HepG2 (cell line): Measurements from ENCODE around the gene GABARAPL2. TPM values are rescaled to one million over a fixed set of nuclear protein-coding genes. Genes with fewer than 3 reads are reported as not detected.
A peak's percentile ranks its signal among the peaks of the same experiment; 100 is the strongest.

Experiments used
- ARNTL ChIP-seq: sonication (generic); formaldehyde crosslinking; IDR thresholded peaks from 2 replicates; pipeline ENCODE4 v1.4.0; 2020; ENCODE audit warnings: mild to moderate bottlenecking, missing genetic modification reagents
- ATF6 ChIP-seq: sonication (generic); formaldehyde crosslinking; conservative IDR thresholded peaks from 2 replicates; pipeline ENCODE4 v1.4.0; 2020; ENCODE audit warnings: missing genetic modification reagents
- DPF2 ChIP-seq: sonication (generic); formaldehyde crosslinking; IDR thresholded peaks from 2 replicates; pipeline ENCODE4 v1.4.0; 2020; ENCODE audit warnings: mild to moderate bottlenecking, low read depth, missing genetic modification reagents, borderline replicate concordance
- ELF1 ChIP-seq: sonication (generic); formaldehyde crosslinking; IDR thresholded peaks from 2 replicates; pipeline ENCODE4 v1.4.0; 2020; ENCODE audit warnings: missing genetic modification reagents
- FOSL2 ChIP-seq: sonication (generic); formaldehyde crosslinking; IDR thresholded peaks from 2 replicates; pipeline ENCODE4 v1.4.0; 2020; ENCODE audit warnings: missing genetic modification reagents
- MAX ChIP-seq: IDR thresholded peaks from 2 replicates; pipeline ENCODE4 v1.6.1; 2012; ENCODE audit warnings: inconsistent platforms
- MEF2D ChIP-seq: sonication (generic); formaldehyde crosslinking; IDR thresholded peaks from 2 replicates; pipeline ENCODE4 v1.5.1; 2020; ENCODE audit warnings: mild to moderate bottlenecking, missing genetic modification reagents
- NR3C1 ChIP-seq: sonication (generic); formaldehyde crosslinking; IDR thresholded peaks from 2 replicates; pipeline ENCODE4 v1.4.0; 2020; ENCODE audit warnings: missing genetic modification reagents
- PCBP2 ChIP-seq: fragments of 200-400 bp; formaldehyde crosslinking; optimal IDR thresholded peaks from 2 replicates; pipeline ENCODE3; 2018; ENCODE audit warnings: low read length, low read depth; ENCODE audit not compliant: poor library complexity, severe bottlenecking
- SP140L ChIP-seq: sonication (generic); formaldehyde crosslinking; IDR thresholded peaks from 2 replicates; pipeline ENCODE4 v1.4.0; 2020; ENCODE audit warnings: missing genetic modification reagents, borderline replicate concordance
- SSRP1 ChIP-seq: IDR thresholded peaks from 2 replicates; pipeline ENCODE4 v1.6.1; 2016; ENCODE audit warnings: control low read depth
- THAP9 ChIP-seq: sonication (generic); formaldehyde crosslinking; IDR thresholded peaks from 2 replicates; pipeline ENCODE4; 2020; ENCODE audit warnings: missing genetic modification reagents, mild to moderate bottlenecking, borderline replicate concordance
- ZBTB49 ChIP-seq: sonication (generic); formaldehyde crosslinking; IDR thresholded peaks from 2 replicates; pipeline ENCODE4 v1.4.0; 2020; ENCODE audit warnings: missing genetic modification reagents, borderline replicate concordance
- ZNF253 ChIP-seq: sonication (generic); formaldehyde crosslinking; IDR thresholded peaks from 2 replicates; pipeline ENCODE4 v1.8.0; 2022; ENCODE audit warnings: mild to moderate bottlenecking, missing genetic modification reagents, borderline replicate concordance
- ZNF274 ChIP-seq: sonication (generic); formaldehyde crosslinking; IDR thresholded peaks from 2 replicates; pipeline ENCODE4 v1.5.1; 2020; ENCODE audit warnings: mild to moderate bottlenecking, missing genetic modification reagents
- ZNF382 ChIP-seq: sonication (generic); formaldehyde crosslinking; IDR thresholded peaks from 2 replicates; pipeline ENCODE4 v1.5.0; 2020; ENCODE audit warnings: missing genetic modification reagents, mild to moderate bottlenecking, borderline replicate concordance
- ZNF709 ChIP-seq: sonication (generic); formaldehyde crosslinking; IDR thresholded peaks from 2 replicates; pipeline ENCODE4 v1.5.0; 2020; ENCODE audit warnings: mild to moderate bottlenecking, missing genetic modification reagents
- polyA plus RNA-seq, 8 experiments: library from polyadenylated mRNA; depleted of rRNA in 3 of 8; stranded (reverse) in 7 of 8; unstranded in 1 of 8; fragments of >200 nt; fragmentation: Illumina TruSeq in 4 of 8; extraction: Trizol in 4 of 8; gene quantifications; 2 replicates each; pipeline versions ENCODE4 v1.2.1 to v1.2.3, GENCODE V29; 2011 to 2016; ENCODE audit warnings: low read depth in 4 of 8, missing spikeins in 1 of 8, mixed read lengths in 1 of 8; ENCODE audit not compliant: insufficient read depth in 1 of 8
- total RNA-seq, 5 experiments: library from RNA; depleted of rRNA; stranded (reverse); fragments of >200 nt; fragmentation: Illumina TruSeq; extraction: Trizol; gene quantifications; 2 replicates each; pipeline ENCODE4 v1.2.3, GENCODE V29; 2016; ENCODE audit warnings: low read depth in 1 of 5
- TF ChIP-seq, protein P1 (sequence below): IDR thresholded peaks from 2 replicates; pipeline ENCODE4 v1.6.1; 2016; ENCODE audit warnings: control low read depth
- TF ChIP-seq, protein P2 (sequence below): IDR thresholded peaks from 2 replicates; pipeline ENCODE4 v1.6.1; 2016; ENCODE audit warnings: missing compliant biosample characterization, missing genetic modification reagents, borderline replicate concordance

Gene GABARAPL2
- total and polyA plus RNA-seq, 2 of the 13 experiments (the other 11 are each of a cell fraction or from before 2014, with no cell fraction given) = 76.4 to 83.0 TPM

DNA sequence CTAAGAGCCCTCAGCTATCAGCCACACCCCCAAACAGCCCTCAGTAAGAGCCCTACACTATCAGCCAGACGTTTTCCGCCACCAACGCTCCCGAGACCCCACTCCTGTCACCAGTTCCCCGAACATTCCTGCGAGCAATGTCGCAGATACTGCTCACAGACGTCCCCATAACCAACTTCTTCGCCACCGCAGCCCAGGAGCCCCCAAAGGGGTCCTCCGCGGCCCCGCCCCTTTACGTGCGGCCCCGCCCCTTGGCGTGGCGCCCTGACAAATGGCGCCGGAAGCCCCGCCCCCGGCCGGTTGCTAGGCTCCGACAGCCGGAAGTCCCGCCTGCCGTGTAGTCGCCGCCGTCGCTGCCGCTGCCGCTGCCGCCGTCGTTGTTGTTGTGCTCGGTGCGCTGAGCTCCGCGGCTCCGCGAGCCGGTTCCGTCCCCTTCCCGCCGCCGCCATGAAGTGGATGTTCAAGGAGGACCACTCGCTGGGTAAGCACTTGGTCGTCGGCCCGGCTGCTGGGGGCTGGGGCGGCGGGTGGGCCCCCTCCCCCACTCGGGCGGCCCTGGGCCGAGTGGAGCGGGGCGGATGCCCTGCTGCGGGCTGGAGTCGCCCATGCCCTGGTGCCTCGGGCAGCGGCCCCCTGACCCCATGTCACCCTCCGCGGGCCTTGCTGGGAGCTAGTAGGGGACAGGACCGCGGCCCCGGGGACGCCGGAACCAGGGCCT lies at the start of gene GABARAPL2 (continued):
- peak; percentile 26; the same call in 1 of the 2 replicates for TF ChIP-seq FOSL2
- TF ChIP-seq NR3C1 (CRISPR knock-in tag) = no peak
- TF ChIP-seq ELF1 (CRISPR knock-in tag) = peak; percentile 59
- TF ChIP-seq ZBTB49 = no peak
- TF ChIP-seq MAX = peak; percentile 36
- peak; percentile 81 for TF ChIP-seq ZNF274 (CRISPR knock-in tag)
- no peak for TF ChIP-seq ZNF382
- TF ChIP-seq PCBP2 = no peak
- TF ChIP-seq DPF2 (CRISPR knock-in tag) = no peak
- TF ChIP-seq, protein P1, sequence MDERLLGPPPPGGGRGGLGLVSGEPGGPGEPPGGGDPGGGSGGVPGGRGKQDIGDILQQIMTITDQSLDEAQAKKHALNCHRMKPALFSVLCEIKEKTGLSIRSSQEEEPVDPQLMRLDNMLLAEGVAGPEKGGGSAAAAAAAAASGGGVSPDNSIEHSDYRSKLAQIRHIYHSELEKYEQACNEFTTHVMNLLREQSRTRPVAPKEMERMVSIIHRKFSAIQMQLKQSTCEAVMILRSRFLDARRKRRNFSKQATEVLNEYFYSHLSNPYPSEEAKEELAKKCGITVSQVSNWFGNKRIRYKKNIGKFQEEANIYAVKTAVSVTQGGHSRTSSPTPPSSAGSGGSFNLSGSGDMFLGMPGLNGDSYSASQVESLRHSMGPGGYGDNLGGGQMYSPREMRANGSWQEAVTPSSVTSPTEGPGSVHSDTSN (CRISPR knock-in tag) = peak; percentile 32; the same call in 1 of the 2 replicates
- no peak; the same call in 1 of the 2 replicates for TF ChIP-seq ATF6 (CRISPR knock-in tag)
- TF ChIP-seq ZNF709 = no peak
- peak; percentile 70; the same call in 1 of the 2 replicates for TF ChIP-seq ARNTL (CRISPR knock-in tag)
- no peak for TF ChIP-seq SSRP1 (CRISPR knock-in tag)
- no peak for TF ChIP-seq SP140L (CRISPR knock-in tag)
- TF ChIP-seq MEF2D (CRISPR knock-in tag) = no peak
- TF ChIP-seq, protein P2, sequence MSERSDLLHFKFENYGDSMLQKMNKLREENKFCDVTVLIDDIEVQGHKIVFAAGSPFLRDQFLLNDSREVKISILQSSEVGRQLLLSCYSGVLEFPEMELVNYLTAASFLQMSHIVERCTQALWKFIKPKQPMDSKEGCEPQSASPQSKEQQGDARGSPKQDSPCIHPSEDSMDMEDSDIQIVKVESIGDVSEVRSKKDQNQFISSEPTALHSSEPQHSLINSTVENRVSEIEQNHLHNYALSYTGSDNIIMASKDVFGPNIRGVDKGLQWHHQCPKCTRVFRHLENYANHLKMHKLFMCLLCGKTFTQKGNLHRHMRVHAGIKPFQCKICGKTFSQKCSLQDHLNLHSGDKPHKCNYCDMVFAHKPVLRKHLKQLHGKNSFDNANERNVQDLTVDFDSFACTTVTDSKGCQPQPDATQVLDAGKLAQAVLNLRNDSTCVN (CRISPR knock-in tag) = 0 out of 2 replicates have a peak, but pooled peaks have one; percentile 15
- TF ChIP-seq ZNF253 (CRISPR knock-in tag) = no peak; the same call in 1 of the 2 replicates
- TF ChIP-seq THAP9 (CRISPR knock-in tag) = no peak
